Central memory CD8-positive, alpha-beta T cell (primary cell): Measurements from ENCODE around the gene FOXL3.
"Not testable (repeated sequence)": the region's sequence is repeated elsewhere in the genome, so short reads cannot be mapped to it uniquely, and the experiment has no call there.

Source experiments
- ATAC-seq: fragments of 150-1000 bp; cut with Tn5 transposase; replicated peaks from 2 replicates; pipeline ENCODE4 v1.10.0; 2022; ENCODE audit warnings: mild to moderate bottlenecking, moderate FRiP score, moderate number of reproducible peaks; ENCODE audit not compliant: poor library complexity, severe bottlenecking; ENCODE audit errors: extremely low read depth
- DNase-seq, 2 donors: peaks; one replicate each; pipeline ENCODE4 v3.0.0; 2021; ENCODE audit warnings: low spot score in 2 of 2
- H3K27ac Mint-ChIP-seq: one replicate; pipeline ENCODE4 v1.8.0; 2022; ENCODE audit warnings: low read depth, mild to moderate bottlenecking, moderate library complexity, mixed read lengths
- H3K27me3 Mint-ChIP-seq: one replicate; pipeline ENCODE4 v1.8.0; 2022; ENCODE audit warnings: mixed read lengths
- H3K36me3 Mint-ChIP-seq: one replicate; pipeline ENCODE4 v1.8.0; 2022; ENCODE audit warnings: mild to moderate bottlenecking, moderate library complexity, mixed read lengths; ENCODE audit not compliant: insufficient read depth
- H3K4me1 Mint-ChIP-seq: one replicate; pipeline ENCODE4 v1.8.0; 2022; ENCODE audit warnings: mixed read lengths
- H3K4me3 Mint-ChIP-seq: one replicate; pipeline ENCODE4 v1.8.0; 2022; ENCODE audit warnings: mild to moderate bottlenecking, moderate library complexity, mixed read lengths
- H3K9me3 Mint-ChIP-seq: one replicate; pipeline ENCODE4 v1.8.0; 2022; ENCODE audit warnings: mixed read lengths

The FOXL3 gene

DNA sequence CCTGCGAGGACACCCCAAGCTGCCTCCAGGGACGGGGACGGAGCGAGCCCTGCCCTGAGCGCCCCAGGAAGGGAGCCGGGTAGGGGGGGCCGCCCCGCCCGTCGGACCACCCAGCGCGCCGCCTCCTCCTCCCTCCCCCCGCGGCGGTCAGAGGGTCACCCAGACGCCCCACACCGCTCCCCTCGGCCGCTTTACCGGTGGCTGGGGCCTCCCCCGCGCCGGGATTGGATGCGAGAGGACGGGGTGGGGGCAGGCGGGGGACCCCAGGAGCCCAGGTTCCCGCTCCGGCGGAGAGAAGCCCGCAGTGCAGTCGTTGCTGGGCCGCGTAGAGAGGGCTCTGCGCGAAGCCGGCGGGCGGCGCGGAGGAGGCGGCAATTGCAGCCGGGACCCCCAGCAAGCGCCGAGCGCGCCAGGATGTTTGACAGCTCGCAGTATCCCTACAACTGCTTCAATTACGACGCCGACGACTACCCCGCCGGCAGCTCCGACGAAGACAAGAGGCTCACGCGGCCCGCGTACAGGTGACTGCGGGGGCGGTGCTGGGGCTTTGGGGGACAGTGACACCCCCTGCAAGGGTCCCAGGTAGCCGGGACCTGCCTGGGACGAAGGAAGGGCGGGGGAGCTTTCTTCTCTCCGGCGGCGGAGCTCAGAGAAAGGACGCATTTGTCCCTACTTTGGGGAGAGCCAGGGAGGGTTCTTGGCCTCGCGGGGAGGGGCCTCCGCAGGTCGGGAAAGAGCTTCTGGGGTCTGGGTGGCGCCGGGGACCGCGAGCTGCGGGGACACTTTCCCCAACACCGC is at the start of gene FOXL3:
FOXL3 (plus strand) TSS at position 415 of the 798 bp plus-strand sequence; CDS start at position 415, 0 bp downstream.
- no peak for ATAC-seq
- DNase-seq, result no peak
- Mint-ChIP-seq H3K9me3 (no peaks in the 10 kb centered on the region), H3K4me1 (no peaks in the 10 kb centered on the region), H3K36me3 (no peaks in the 10 kb centered on the region), H3K4me3 (no peak within 1 kb of the TSS), H3K27me3 (peaks cover 61% of the 10 kb centered on the region), H3K27ac (no peak within 1 kb of the TSS)

DNA sequence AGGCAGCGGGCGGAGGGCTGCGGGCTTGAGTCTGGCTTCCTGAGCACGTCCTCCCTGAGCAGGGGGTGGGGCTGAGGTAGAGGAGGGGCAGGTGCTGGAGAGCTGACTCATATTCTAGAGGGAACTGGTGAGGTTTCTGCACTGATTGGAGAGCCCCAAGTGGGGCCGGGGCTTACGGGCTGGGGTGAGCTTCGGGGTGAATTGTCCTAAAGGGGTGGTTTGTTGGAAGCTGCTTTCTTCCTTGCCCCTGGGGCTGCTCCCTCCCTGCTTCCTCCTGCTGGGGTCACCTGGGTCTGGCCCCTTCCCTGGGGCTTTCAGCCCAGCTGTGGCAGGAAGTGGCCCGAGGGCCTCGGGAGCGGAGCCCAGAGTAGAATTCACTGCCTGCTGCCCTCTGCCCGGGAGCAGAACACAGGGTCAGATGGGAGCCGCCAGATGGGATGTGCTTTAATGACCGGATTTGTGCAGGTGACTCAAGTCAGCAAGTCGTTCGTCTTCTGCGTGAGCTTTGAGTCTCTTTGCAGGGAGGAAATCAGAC is 49.0 kb upstream of the FOXL3 start:
- no peak for ATAC-seq
- no peak for DNase-seq
- Mint-ChIP-seq H3K27ac (no peak overlapping the region), H3K36me3 (no peaks in the 10 kb centered on the region), H3K4me3 (no peak overlapping the region), H3K9me3 (no peaks in the 10 kb centered on the region), H3K27me3 (no peaks in the 10 kb centered on the region), H3K4me1 (no peaks in the 10 kb centered on the region)

DNA sequence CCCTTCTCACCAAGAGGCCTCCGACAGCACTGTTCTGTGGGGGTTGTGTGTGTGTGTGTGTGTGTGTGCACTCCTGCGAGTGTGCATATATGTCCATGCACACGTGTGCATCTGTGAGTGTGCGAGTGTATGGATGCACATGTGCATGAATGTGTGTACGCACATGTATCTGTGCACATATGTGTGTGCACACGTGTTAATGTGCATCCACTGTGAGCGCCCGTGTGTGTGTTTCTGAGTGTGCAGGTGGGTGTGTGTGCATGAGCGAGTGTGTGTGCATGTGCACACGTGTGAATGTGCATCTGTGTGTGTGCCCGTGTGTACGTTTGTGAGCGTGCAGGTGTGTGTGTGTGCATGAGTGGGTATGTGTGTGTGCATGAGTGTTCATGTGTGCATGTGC is 48.5 kb upstream of the FOXL3 start:
- Mint-ChIP-seq H3K27ac (no peak overlapping the region), H3K4me1 (no peaks in the 10 kb centered on the region), H3K9me3 (no peaks in the 10 kb centered on the region), H3K36me3 (no peaks in the 10 kb centered on the region), H3K4me3 (no peak overlapping the region), H3K27me3 (peaks cover 3% of the 10 kb centered on the region)
- DNase-seq (no peak), ATAC-seq (no peak)

DNA sequence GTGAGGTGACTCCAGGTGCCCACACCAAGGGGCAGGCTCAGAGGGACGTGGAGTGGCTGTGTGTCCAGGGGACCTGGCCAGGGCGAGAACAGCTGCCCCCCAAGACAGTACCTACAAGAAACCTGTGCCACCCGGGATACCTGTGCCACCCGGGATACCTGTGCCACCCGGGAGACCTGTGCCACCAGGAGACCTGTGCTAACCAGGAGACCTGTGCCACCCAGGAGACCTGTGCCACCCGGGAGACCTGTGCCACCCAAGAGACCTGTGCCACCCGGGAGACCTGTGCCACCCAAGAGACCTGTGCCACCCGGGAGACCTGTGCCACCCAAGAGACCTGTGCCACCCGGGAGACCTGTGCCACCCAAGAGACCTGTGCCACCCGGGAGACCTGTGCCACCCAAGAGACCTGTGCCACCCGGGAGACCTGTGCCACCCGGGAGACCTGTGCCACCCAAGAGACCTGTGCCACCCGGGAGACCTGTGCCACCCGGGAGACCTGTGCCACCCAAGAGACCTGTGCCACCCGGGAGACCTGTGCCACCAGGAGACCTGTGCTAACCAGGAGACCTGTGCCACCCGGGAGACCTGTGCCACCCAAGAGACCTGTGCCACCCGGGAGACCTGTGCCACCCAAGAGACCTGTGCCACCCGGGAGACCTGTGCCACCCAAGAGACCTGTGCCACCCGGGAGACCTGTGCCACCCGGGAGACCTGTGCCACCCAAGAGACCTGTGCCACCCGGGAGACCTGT is 47.0 kb upstream of the FOXL3 start:
- not testable (repeated sequence) for H3K9me3 Mint-ChIP-seq, DNase-seq, H3K27me3 Mint-ChIP-seq, H3K36me3 Mint-ChIP-seq, H3K27ac Mint-ChIP-seq, H3K4me1 Mint-ChIP-seq, H3K4me3 Mint-ChIP-seq, ATAC-seq

DNA sequence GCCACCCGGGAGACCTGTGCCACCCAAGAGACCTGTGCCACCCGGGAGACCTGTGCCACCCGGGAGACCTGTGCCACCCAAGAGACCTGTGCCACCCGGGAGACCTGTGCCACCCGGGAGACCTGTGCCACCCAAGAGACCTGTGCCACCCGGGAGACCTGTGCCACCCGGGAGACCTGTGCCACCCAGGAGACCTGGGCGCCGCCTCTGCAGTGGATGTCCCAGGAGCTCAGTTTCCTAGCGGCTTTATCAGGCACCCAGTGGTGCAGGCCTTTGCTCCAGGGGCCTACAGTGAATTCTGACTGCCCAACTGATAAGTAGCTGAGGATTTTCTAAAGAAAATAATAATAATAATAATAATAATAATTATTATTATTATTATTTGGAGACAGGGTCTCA is 46.4 kb upstream of the FOXL3 start:
- not testable (repeated sequence) for H3K4me3 Mint-ChIP-seq, ATAC-seq, H3K27me3 Mint-ChIP-seq, H3K4me1 Mint-ChIP-seq, H3K9me3 Mint-ChIP-seq, H3K36me3 Mint-ChIP-seq, DNase-seq, H3K27ac Mint-ChIP-seq

DNA sequence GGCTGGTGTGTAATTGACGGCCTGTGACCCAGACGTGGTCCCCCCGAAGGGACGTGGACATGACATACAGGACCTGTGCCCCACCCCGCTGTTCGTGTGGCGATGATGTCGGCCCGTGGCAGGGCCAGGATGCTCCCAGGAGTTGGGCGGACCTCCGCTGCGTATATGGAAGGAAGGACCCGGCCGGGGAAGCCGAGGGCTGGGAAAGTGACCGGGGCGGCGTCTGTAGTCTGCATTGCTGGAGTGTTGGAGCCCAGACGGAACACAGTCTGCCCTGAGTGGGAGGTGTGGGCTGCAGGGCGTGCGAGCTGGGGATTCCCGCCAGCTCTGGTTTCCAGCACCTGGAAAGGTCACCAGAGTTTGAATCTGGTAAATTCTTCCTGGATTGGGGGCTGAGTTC is 45.0 kb upstream of the FOXL3 start:
- H3K36me3 Mint-ChIP-seq, result no peaks in the 10 kb centered on the region
- no peak for ATAC-seq
- no peaks in the 10 kb centered on the region for H3K9me3 Mint-ChIP-seq
- no peak overlapping the region for H3K27ac Mint-ChIP-seq
- no peaks in the 10 kb centered on the region for H3K4me1 Mint-ChIP-seq
- peaks cover 6% of the 10 kb centered on the region for H3K27me3 Mint-ChIP-seq
- no peak overlapping the region for H3K4me3 Mint-ChIP-seq
- DNase-seq, result no peak

DNA sequence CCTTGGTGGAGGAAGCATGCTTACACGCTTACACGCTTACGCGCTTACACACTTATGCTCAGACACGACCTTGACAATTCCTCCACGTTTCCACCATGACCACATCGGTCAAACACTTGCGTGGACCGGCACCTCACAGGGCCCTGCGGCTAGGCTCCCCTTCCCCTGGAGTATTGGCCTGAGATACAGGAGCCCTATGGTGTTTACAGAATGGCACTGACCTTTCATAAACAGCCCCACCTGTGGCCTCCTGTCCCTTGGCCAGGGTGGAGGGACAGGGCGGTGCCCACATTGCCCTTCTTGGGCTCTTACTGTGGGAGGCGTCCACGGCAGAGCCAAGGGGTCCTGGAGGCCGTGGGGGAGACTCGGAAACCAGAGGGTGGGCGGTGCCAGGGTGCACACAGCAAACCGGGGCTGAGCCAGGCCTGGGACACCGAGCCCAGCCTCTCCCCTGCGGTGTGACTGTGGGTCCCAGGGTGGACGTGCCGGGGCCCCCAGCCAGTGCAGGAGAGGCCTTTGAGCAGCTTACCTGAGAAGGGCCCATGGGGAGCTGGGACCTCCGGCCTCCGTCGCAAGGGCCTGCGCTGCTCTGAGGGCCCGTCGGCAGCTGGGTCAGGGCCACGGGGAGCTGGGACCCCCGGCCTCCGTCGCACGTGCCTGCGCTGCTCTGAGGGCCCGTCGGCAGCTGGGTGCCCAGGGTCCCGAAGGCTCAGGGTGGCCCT is 44.2 kb upstream of the FOXL3 start:
- H3K27ac Mint-ChIP-seq, result no peak overlapping the region
- no peaks in the 10 kb centered on the region for H3K9me3 Mint-ChIP-seq
- DNase-seq, result no peak
- no peaks in the 10 kb centered on the region for H3K4me1 Mint-ChIP-seq
- H3K4me3 Mint-ChIP-seq, result no peak overlapping the region
- peaks cover 6% of the 10 kb centered on the region for H3K27me3 Mint-ChIP-seq
- H3K36me3 Mint-ChIP-seq, result no peaks in the 10 kb centered on the region
- ATAC-seq, result no peak

DNA sequence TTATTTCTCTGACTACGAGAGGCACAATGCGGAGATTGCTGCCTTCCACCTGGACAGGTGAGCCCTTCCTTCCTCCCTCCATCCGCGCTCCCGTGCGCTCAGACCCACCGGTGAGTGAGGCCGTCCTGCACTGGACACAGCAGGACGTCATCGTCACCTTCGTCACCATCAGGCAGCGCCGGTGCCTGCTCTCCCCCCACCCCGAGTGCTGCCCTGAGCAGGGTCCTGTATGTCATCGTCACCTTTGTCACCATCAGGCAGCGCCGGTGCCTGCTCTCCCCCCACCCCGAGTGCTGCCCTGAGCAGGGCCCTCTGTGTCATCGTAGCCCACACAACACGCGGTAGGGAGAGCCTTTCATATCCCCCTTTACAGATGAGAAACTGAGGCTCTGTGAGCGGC is 43.5 kb upstream of the FOXL3 start:
- Mint-ChIP-seq H3K9me3 (no peaks in the 10 kb centered on the region), H3K4me3 (no peak overlapping the region), H3K36me3 (no peaks in the 10 kb centered on the region), H3K4me1 (no peaks in the 10 kb centered on the region), H3K27me3 (peaks cover 6% of the 10 kb centered on the region), H3K27ac (no peak overlapping the region)
- no peak for DNase-seq
- ATAC-seq, result no peak

DNA sequence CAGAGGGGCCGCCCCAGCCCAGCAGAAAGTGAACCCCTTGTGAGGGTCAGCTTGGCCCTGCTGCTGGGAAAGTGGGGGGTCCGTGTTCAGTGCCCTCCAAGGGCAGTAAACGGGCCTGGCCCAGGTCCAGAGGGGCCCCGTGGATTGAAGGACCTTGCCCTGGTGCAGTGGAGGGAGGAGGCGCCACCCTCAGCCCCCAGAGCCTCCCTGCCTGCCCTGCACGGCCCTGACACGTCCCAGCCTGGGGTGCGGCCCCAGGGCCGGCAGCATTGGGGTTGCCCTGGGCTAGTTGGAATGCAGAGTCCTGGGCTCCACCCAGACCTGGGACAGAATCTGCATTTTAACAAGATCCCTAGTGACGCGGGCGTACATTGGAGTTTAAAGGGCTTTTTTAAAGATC is 42.8 kb upstream of the FOXL3 start:
- H3K4me3 Mint-ChIP-seq, result no peak overlapping the region
- H3K9me3 Mint-ChIP-seq, result no peaks in the 10 kb centered on the region
- no peak for ATAC-seq
- H3K27ac Mint-ChIP-seq, result no peak overlapping the region
- peaks cover 6% of the 10 kb centered on the region for H3K27me3 Mint-ChIP-seq
- H3K36me3 Mint-ChIP-seq, result no peaks in the 10 kb centered on the region
- H3K4me1 Mint-ChIP-seq, result no peaks in the 10 kb centered on the region
- no peak for DNase-seq

DNA sequence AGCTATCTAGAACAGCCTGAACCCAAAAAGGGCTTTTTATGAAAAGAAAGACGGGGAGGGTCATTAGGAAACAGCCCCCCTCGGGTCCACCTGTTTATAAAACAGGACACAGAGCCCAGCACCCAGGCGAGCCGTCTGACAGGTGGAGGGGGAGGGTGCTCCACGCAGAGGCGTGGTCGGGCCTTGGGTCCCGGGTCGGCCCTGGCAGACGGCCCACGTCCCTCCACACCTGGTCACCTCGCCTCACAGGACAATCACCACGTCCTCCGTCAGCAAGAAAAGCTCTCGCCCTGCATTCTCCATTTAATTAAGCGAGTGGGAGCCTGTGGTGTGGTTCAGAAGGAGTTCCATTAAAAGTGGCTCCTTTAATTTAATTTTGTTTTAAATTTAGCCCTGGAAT is 42.3 kb upstream of the FOXL3 start:
- no peaks in the 10 kb centered on the region for H3K4me1 Mint-ChIP-seq
- DNase-seq, result no peak

DNA sequence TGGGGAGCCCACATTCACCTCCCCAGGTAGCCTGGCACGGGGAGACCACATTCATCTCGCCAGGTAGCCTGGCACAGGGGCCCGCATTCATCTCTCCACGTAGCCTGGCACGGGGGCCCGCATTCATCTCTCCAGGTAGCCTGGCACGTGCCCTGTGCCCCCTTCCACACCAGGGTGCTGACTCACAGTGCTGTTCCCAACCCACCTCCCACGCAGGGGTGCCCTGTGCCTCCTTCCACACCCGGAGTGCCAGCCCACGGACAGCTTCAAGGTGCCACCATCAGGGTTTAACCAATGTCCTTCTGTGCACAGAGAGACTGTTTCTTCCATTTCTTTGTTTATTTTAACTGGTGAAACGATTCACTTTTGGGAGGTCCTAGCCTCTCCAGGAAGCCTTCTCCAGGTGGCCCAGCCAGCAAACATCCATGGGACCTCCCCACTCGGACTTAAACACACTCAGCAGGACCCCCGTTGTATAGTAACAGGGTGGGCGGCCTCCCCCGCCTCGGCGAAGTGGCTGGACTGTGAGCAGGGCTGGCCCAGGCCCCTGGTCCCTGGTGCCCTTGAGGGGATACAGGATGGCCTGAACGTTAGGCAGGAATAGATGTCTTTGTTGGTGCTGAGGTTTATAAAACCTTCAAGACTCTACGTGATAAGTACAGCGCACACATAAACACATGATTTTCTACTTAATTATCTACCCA is 41.1 kb upstream of the FOXL3 start:
- DNase-seq (no peak), ATAC-seq (no peak)
- no peaks in the 10 kb centered on the region for H3K36me3 Mint-ChIP-seq
- H3K9me3 Mint-ChIP-seq, result no peaks in the 10 kb centered on the region
- H3K4me3 Mint-ChIP-seq, result no peak overlapping the region
- no peaks in the 10 kb centered on the region for H3K4me1 Mint-ChIP-seq
- no peak overlapping the region for H3K27ac Mint-ChIP-seq
- H3K27me3 Mint-ChIP-seq, result peaks cover 6% of the 10 kb centered on the region

More for the DNA sequence above, 42.3 kb upstream of the FOXL3 start:
- Mint-ChIP-seq H3K9me3 (no peaks in the 10 kb centered on the region), H3K27ac (no peak overlapping the region), H3K36me3 (no peaks in the 10 kb centered on the region), H3K4me3 (no peak overlapping the region), H3K27me3 (peaks cover 6% of the 10 kb centered on the region)
- no peak for ATAC-seq

DNA sequence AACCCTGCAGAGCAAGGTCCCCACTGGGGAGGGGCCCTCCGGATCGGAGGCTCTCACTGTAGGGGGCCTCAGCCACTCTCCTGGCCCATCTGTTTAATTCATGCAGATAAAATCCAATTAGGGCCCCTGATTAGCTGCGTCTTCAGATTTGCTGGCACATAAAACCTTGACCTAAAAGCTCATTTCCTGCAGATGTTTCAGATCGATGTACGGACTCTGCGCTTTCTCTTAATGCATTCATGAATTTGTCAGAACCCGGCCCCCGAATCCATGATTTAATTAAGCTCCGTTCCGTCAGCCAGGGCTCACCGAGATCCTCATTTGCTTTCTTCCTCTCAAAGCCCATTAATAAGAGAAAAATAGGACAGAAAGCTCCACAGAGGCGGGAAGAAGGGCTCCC is 40.0 kb upstream of the FOXL3 start:
- no peaks in the 10 kb centered on the region for H3K4me1 Mint-ChIP-seq
- no peaks in the 10 kb centered on the region for H3K9me3 Mint-ChIP-seq
- no peak overlapping the region for H3K4me3 Mint-ChIP-seq
- peaks cover 2% of the 10 kb centered on the region for H3K36me3 Mint-ChIP-seq
- DNase-seq, result no peak
- H3K27me3 Mint-ChIP-seq, result peaks cover 9% of the 10 kb centered on the region
- no peak overlapping the region for H3K27ac Mint-ChIP-seq
- ATAC-seq, result no peak
